ENCODE measurements around the gene ZNF189.

- TF ChIP-seq, protein P1, sequence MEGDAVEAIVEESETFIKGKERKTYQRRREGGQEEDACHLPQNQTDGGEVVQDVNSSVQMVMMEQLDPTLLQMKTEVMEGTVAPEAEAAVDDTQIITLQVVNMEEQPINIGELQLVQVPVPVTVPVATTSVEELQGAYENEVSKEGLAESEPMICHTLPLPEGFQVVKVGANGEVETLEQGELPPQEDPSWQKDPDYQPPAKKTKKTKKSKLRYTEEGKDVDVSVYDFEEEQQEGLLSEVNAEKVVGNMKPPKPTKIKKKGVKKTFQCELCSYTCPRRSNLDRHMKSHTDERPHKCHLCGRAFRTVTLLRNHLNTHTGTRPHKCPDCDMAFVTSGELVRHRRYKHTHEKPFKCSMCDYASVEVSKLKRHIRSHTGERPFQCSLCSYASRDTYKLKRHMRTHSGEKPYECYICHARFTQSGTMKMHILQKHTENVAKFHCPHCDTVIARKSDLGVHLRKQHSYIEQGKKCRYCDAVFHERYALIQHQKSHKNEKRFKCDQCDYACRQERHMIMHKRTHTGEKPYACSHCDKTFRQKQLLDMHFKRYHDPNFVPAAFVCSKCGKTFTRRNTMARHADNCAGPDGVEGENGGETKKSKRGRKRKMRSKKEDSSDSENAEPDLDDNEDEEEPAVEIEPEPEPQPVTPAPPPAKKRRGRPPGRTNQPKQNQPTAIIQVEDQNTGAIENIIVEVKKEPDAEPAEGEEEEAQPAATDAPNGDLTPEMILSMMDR (IDR thresholded peaks at IDR 0.05), result no peak
- TF ChIP-seq POLR2A (IDR thresholded peaks at IDR 0.05) (no peak), EP300 (IDR thresholded peaks at IDR 0.05) (no peak)
Measured at GRCh38 chr9:101359679-101360078, 39.0 kb upstream of the ZNF189 start.
